Measurements from ENCODE around the gene MAP3K14. TPM values are rescaled to one million over a fixed set of nuclear protein-coding genes. Genes with fewer than 3 reads are reported as not detected.

MAP3K14 gene
- total and polyA plus RNA-seq, 2 of the 4 experiments (the other 2 are of a cell fraction): 4.1 to 21.7 TPM

- intact Hi-C loops (cut with micrococcal nuclease) (no loop called here), in situ Hi-C loops (cut with MboI; ENCODE audit: low sequenced_read_pairs) (loop anchor here (5.0 kb wide), 1 partner anchor 62 kb away; no protein-coding TSS in a partner anchor), dilution Hi-C loops (cut with HindIII; ENCODE audit: low sequenced_read_pairs, unreplicated experiment) (no loop called here)
- Histone ChIP-seq H2BK15ac (ENCODE audit: low read depth, low read length) (no peak overlapping the region), H3K27me3 (ENCODE audit: control insufficient read depth, insufficient read depth, low read length) (no peaks in the 10 kb centered on the region), H2AFZ (replicated peaks; ENCODE audit: low read length, poor library complexity) (no peak overlapping the region), H4K8ac (ENCODE audit: low read depth in 2 of 2, low read length in 2 of 2) (no peak overlapping the region), H3K9ac (ENCODE audit: low read depth, low read length) (no peak overlapping the region), H3K4me2 (ENCODE audit: low read depth, low read length) (no peak overlapping the region; the same call in 1 of the 2 replicates), H3K23ac (ENCODE audit: low read depth, low read length) (peak overlapping the region; percentile 27; the same call in 1 of the 2 replicates), H3K56ac (ENCODE audit: extremely low read depth, insufficient read depth, low read length) (no peak overlapping the region), H4K20me1 (ENCODE audit: insufficient read depth, low read length) (peaks cover 88% of the 10 kb centered on the region), H3K27ac (ENCODE audit: insufficient read depth, low read length) (peak overlapping the region; percentile 15; the same call in 1 of the 2 replicates), H3K4ac (ENCODE audit: low read depth, low read length) (0 out of 2 replicates have a peak overlapping the region, but pooled peaks have one; percentile 1), H2AK5ac (ENCODE audit: low read depth, low read length) (0 out of 2 replicates have a peak overlapping the region, but pooled peaks have one; percentile 14), H3K36me3 (ENCODE audit: control insufficient read depth, insufficient read depth, low read length) (peaks cover 8% of the 10 kb centered on the region), H3K4me1 (ENCODE audit: control insufficient read depth, insufficient read depth, low read length) (peaks cover 55% of the 10 kb centered on the region), H3K14ac (replicated peaks; ENCODE audit: low read depth, low read length) (no peak overlapping the region), H2BK5ac (ENCODE audit: low read depth, low read length, poor library complexity, severe bottlenecking) (no peak overlapping the region), H4K91ac (ENCODE audit: insufficient read depth, low read depth, low read length) (no peak overlapping the region), H3K9me1 (ENCODE audit: insufficient read depth, low read length) (peaks cover 50% of the 10 kb centered on the region), H3K79me1 (ENCODE audit: low read depth in 1 of 2, low read length in 2 of 2) (peaks cover 43 to 93% of the 10 kb centered on the region in 2 experiments), H4K5ac (ENCODE audit: low read depth, low read length) (0 out of 2 replicates have a peak overlapping the region, but pooled peaks have one; percentile 24), H2AK9ac (replicated peaks; ENCODE audit: low read depth, low read length, poor library complexity) (no peak overlapping the region), H3K4me3 (ENCODE audit: insufficient read depth, low read depth, low read length) (no peak overlapping the region), H3K18ac (ENCODE audit: low read depth, low read length) (peak overlapping the region; percentile 17), H2BK120ac (ENCODE audit: low read depth, low read length) (no peak overlapping the region), H2BK20ac (ENCODE audit: low read depth, low read length) (no peak overlapping the region), H3K9me3 (ENCODE audit: control insufficient read depth, insufficient read depth, low read length) (no peaks in the 10 kb centered on the region)
- peak; percentile 52 for ATAC-seq (ENCODE audit: low read depth)
- ChIA-PET CTCF (interaction anchor here (0.8 to 1.1 kb wide), 3 partner anchors 33 to 74 kb away, joined by 4 to 7 read pairs (median 5); no protein-coding TSS in a partner anchor), POLR2A (ENCODE audit: unreplicated experiment) (interaction anchor here (0.7 kb wide), 1 partner anchor 78 kb away, joined by 7 read pairs; no protein-coding TSS in a partner anchor)
- DNase-seq: no peak
- WGBS, 2 experiments (ENCODE audit: extremely low coverage in 2 of 2, insufficient read length in 1 of 2): 40% methylated on average over 1 of the region's 3 CpGs; no CpG with 5 or more reads in 1 of the 2 experiments
- BruUV-seq (replicated peaks): no TSS peak
- TF ChIP-seq CEBPB (IDR thresholded peaks at IDR 0.05; ENCODE audit: low read depth, low read length) (no peak), POLR2A (IDR thresholded peaks at IDR 0.05; ENCODE audit: low read depth, low read length) (no peak), FOS (IDR thresholded peaks at IDR 0.05; ENCODE audit: low read depth, low read length) (no peak), ELK1 (IDR thresholded peaks at IDR 0.05; ENCODE audit: borderline replicate concordance, low read depth, low read length) (no peak), RCOR1 (IDR thresholded peaks at IDR 0.05; ENCODE audit: insufficient replicate concordance, low read length) (no peak), RAD21 (IDR thresholded peaks at IDR 0.05; ENCODE audit: low read length) (no peak), CHD1 (IDR thresholded peaks at IDR 0.05; ENCODE audit: low read depth, low read length) (no peak), NFE2L2 (IDR thresholded peaks at IDR 0.05; ENCODE audit: low read depth, low read length) (no peak), USF2 (IDR thresholded peaks at IDR 0.05; ENCODE audit: low read depth, low read length) (no peak), MAZ (IDR thresholded peaks at IDR 0.05; ENCODE audit: borderline replicate concordance, low read depth, low read length) (no peak), BHLHE40 (IDR thresholded peaks at IDR 0.05; ENCODE audit: low read depth, low read length) (no peak)
Observed at GRCh38 chr17:45310380-45311324, 6.2 kb downstream of the MAP3K14 start.
